Karpas-422 (cell line): Measurements from ENCODE around the gene TFRC. TPM values are rescaled to one million over a fixed set of nuclear protein-coding genes. Genes with fewer than 3 reads are reported as not detected.
"Not testable (repeated sequence)": the region's sequence is repeated elsewhere in the genome, so short reads cannot be mapped to it uniquely, and the experiment has no call there.

ENCODE experiments used
- DNase-seq: peaks from one replicate; pipeline ENCODE4 v3.0.0-alpha.2; 2015
- H2AFZ ChIP-seq: fragments of 200-600 bp; sonication (generic); 2 replicates; pipeline ENCODE4 v1.6.1; 2014; ENCODE audit warnings: antibody characterized with exemption, low read length, mixed read lengths
- H3K27ac ChIP-seq: fragments of 200-600 bp; sonication (generic); 2 replicates; pipeline ENCODE4 v1.5.1; 2014; ENCODE audit warnings: mild to moderate bottlenecking, low read length, moderate library complexity
- H3K27me3 ChIP-seq: fragments of 200-600 bp; sonication (generic); 2 replicates; pipeline ENCODE4 v1.6.1; 2014; ENCODE audit warnings: low read length, mixed read lengths
- H3K36me3 ChIP-seq: fragments of 200-600 bp; sonication (generic); 2 replicates; pipeline ENCODE4 v1.6.1; 2014; ENCODE audit warnings: low read length, mixed read lengths; ENCODE audit not compliant: insufficient read depth
- H3K4me1 ChIP-seq: fragments of 200-600 bp; sonication (generic); 2 replicates; pipeline ENCODE4 v1.6.1; 2014; ENCODE audit warnings: mild to moderate bottlenecking, low read length, mixed read lengths
- H3K4me2 ChIP-seq: fragments of 200-600 bp; sonication (generic); 2 replicates; pipeline ENCODE4 v1.6.1; 2014; ENCODE audit warnings: low read length, low read depth, mild to moderate bottlenecking; ENCODE audit not compliant: poor library complexity, severe bottlenecking
- H3K4me3 ChIP-seq: fragments of 200-600 bp; sonication (generic); 2 replicates; pipeline ENCODE4 v1.5.1; 2014; ENCODE audit warnings: mild to moderate bottlenecking, antibody characterized with exemption, low read length, mixed read lengths
- H3K79me2 ChIP-seq: fragments of 200-600 bp; sonication (generic); 2 replicates; pipeline ENCODE4 v1.6.1; 2014; ENCODE audit warnings: mild to moderate bottlenecking, low read length, mixed read lengths
- H3K9ac ChIP-seq: fragments of 200-600 bp; sonication (generic); 2 replicates; pipeline ENCODE4 v1.6.0; 2014; ENCODE audit warnings: low read length
- H3K9me2 ChIP-seq: fragments of 200-600 bp; sonication (generic), shearing (Covaris generic); replicated peaks from 2 replicates; pipeline ENCODE4 v1.6.0; 2014; ENCODE audit warnings: mild to moderate bottlenecking, low read length, moderate library complexity; ENCODE audit not compliant: insufficient read depth
- H3K9me3 ChIP-seq: fragments of 300-700, 200-600 bp; sonication (generic); 2 replicates; pipeline ENCODE4 v1.6.1; 2014; ENCODE audit warnings: low read length, mixed read lengths
- H4K20me1 ChIP-seq: fragments of 200-600 bp; sonication (generic); 2 replicates; pipeline ENCODE4 v1.6.1; 2014; ENCODE audit warnings: mild to moderate bottlenecking, antibody characterized with exemption, low read length, low read depth; ENCODE audit not compliant: insufficient read depth
- total RNA-seq: library from RNA; depleted of rRNA; stranded (reverse); fragments of >200 nt; shearing (Covaris generic); gene quantifications from 2 replicates; pipeline ENCODE4 v1.2.3, GENCODE V29; 2014; ENCODE audit warnings: low replicate concordance

The TFRC gene
- total RNA-seq, 1 experiment from 2014 or later, result 105 TPM

DNA sequence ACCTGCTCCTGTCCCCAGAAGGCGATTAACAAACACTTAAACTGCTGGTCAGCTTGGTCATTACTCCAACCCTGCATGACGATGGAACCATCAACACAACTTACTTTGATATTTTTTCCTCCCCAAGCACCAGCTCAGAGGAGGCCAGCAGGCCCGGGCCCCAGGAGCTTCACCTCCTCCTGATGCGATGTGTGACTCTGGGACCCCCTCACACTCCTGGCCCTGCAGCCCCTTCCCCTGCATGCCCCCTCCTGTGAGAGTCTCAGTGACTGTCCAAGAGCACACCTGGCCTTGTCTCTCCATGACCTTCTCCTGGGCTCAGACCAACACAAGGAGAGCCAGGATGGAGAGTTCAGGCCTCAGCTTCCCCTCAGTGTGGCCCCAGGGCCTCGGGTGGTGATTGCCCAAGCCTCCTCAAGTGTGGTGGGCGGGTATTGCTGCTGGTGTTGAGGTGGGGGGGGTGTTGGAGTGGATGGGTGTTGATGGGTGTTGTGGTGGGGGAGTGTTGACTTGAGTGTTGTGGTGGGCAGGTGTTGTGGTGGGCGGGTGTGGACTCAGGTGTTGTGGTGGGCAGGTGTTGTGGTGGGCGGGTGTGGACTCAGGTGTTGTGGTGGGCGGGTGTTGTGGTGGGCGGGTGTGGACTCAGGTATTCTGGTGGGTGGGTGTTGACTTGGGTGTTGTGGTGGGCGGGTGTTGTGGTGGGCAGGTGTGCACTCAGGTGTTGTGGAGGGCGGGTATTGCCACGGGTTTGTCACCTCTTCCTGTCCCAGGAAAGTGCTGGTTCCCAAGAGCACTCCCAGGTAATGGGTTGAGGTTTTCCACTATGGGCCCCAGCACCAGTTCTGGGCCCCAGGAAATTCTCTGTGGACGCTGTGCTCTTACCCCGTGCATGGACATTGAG is 68.1 kb downstream of the TFRC start:
- Histone ChIP-seq H3K27me3 (0 out of 2 replicates have a peak, but pooled peaks cover 3% of the 10 kb centered on the region), H3K4me1 (no peaks in the 10 kb centered on the region), H3K4me2 (no peak overlapping the region), H3K9me3 (no peaks in the 10 kb centered on the region), H3K36me3 (no peaks in the 10 kb centered on the region), H2AFZ (no peak overlapping the region), H3K4me3 (no peak overlapping the region), H3K9me2 (no peaks in the 10 kb centered on the region), H3K9ac (no peak overlapping the region), H4K20me1 (no peaks in the 10 kb centered on the region), H3K27ac (no peak overlapping the region), H3K79me2 (no peaks in the 10 kb centered on the region)
- DNase-seq, result no peak

DNA sequence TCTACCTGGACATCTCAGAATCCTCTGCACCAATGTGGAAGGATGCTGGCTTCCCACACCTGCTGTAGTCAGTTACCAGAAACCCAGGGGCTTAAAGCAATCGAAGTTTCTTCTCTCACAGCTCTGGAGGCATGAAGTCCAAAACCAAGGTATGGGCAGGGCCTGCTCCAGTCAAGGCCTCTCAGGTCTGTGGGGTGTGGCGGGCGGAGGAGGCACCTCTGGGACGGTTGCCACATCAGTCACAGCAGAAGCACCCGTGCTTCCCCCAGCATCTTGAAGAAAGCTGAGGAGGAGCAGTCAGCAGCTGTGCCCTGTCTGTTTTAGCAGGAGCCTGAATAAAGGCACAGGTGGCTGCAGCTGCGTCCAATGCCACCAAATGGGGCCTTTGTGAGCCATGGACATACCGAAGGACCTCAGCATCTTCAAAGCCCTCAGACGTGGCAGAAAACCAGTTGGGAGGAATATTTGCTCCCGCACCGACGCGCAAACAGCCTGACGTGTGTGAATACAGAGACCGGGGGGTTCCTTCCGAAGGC is 68.9 kb downstream of the TFRC start:
- no peak overlapping the region for H2AFZ ChIP-seq
- H3K4me1 ChIP-seq, result no peaks in the 10 kb centered on the region
- H3K4me2 ChIP-seq, result no peak overlapping the region
- no peaks in the 10 kb centered on the region for H4K20me1 ChIP-seq
- H3K36me3 ChIP-seq, result no peaks in the 10 kb centered on the region
- H3K9me2 ChIP-seq, result no peaks in the 10 kb centered on the region
- H3K27me3 ChIP-seq, result 0 out of 2 replicates have a peak, but pooled peaks cover 6% of the 10 kb centered on the region
- no peak overlapping the region for H3K9ac ChIP-seq
- H3K27ac ChIP-seq, result no peak overlapping the region
- no peak overlapping the region for H3K4me3 ChIP-seq
- no peak for DNase-seq
- H3K9me3 ChIP-seq, result no peaks in the 10 kb centered on the region
- H3K79me2 ChIP-seq, result no peaks in the 10 kb centered on the region

DNA sequence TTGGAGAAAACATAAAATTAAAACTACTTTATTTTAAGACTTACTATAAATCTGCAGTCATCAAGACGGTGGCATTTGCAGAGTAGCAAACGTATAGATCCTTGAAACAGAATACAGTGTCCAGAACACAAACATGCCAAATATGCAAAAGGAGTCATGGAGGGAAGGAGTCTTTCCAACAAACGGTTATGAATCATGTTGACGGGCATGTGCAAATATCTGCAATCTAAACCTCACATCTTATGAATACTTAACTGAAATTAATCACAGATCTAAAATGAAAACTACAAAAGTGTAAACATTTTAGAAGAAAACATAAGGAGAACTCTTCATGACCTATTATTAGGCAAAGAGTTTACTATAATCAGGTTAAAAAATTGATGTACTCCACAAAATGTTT is 69.4 kb downstream of the TFRC start:
- Histone ChIP-seq H3K4me1 (no peaks in the 10 kb centered on the region), H3K27ac (no peak overlapping the region), H3K36me3 (no peaks in the 10 kb centered on the region), H3K9me3 (no peaks in the 10 kb centered on the region), H2AFZ (no peak overlapping the region), H3K9me2 (no peaks in the 10 kb centered on the region), H3K27me3 (0 out of 2 replicates have a peak, but pooled peaks cover 6% of the 10 kb centered on the region), H4K20me1 (no peaks in the 10 kb centered on the region), H3K4me3 (no peak overlapping the region), H3K9ac (no peak overlapping the region), H3K79me2 (no peaks in the 10 kb centered on the region), H3K4me2 (no peak overlapping the region)
- DNase-seq, result no peak

DNA sequence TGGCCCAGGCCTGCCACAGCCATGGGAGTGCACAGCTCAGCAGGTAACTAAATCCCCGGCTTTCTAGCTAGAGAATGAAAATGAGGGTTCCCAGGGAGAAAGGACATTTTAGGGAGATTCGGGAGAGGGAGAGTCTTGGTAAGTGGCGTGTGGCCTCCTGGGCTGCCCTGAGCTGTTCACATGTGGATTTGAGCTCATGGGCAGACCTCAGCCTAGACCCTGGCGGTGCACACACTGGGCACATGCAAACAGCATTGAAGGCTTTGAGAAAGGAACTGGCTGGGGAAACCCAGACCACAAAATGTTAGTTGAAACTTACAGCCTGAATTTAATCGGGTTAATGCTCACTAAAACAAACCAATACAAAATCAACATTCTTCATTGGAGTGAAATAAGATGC is 72.4 kb downstream of the TFRC start:
- H2AFZ ChIP-seq, result no peak overlapping the region
- H3K27me3 ChIP-seq, result 0 out of 2 replicates have a peak, but pooled peaks cover 6% of the 10 kb centered on the region
- H4K20me1 ChIP-seq, result no peaks in the 10 kb centered on the region
- H3K4me3 ChIP-seq, result no peak overlapping the region
- H3K27ac ChIP-seq, result no peak overlapping the region
- H3K9me2 ChIP-seq, result no peaks in the 10 kb centered on the region
- no peaks in the 10 kb centered on the region for H3K4me1 ChIP-seq
- no peaks in the 10 kb centered on the region for H3K36me3 ChIP-seq
- H3K4me2 ChIP-seq, result no peak overlapping the region
- H3K9me3 ChIP-seq, result no peaks in the 10 kb centered on the region
- H3K9ac ChIP-seq, result no peak overlapping the region
- H3K79me2 ChIP-seq, result no peaks in the 10 kb centered on the region
- DNase-seq, result no peak

DNA sequence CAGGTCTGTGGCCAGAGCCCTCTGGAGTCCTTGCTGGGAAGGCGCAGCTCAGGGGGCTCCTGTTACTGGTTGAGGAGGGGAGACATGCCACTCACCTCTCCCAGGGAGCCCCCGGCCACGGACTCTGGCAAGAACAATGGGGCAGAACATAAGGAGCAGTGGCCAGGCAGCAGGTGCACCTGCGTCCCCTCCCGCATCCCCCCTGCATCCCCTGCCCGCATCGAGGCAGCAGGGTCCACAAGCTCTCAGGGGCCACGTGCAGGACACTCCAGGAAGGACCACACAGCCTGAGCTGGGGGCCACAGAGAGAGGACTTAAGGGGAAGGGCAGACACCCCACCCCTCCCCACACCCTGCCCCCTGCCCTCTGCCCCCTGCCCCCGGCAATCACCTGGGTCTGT is 73.0 kb downstream of the TFRC start:
- Histone ChIP-seq H3K9me2 (no peaks in the 10 kb centered on the region), H2AFZ (no peak overlapping the region), H3K27me3 (0 out of 2 replicates have a peak, but pooled peaks cover 6% of the 10 kb centered on the region), H3K4me2 (no peak overlapping the region), H3K4me1 (no peaks in the 10 kb centered on the region), H4K20me1 (no peaks in the 10 kb centered on the region), H3K9me3 (no peaks in the 10 kb centered on the region), H3K4me3 (no peak overlapping the region), H3K9ac (no peak overlapping the region), H3K27ac (no peak overlapping the region), H3K36me3 (no peaks in the 10 kb centered on the region), H3K79me2 (no peaks in the 10 kb centered on the region)
- DNase-seq, result no peak

DNA sequence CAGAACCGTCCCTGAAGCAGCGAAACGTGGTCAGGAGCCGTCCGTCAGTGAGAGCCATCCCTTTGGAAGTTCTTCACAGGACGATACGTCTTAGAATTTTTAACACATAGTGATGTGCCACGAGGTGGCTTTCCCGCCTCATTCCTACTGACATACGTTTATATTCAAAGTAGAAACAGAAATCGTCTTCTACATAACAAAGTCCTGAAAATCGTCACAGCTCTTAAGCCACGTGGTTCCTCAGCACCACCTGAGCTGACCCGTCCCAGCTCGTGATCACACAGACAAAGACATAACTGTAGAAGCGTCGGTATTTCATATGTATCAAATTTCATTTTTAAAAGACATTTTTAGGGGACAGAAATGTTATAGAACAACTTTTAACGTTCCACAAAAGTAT is 73.5 kb downstream of the TFRC start:
- no peak for DNase-seq
- H3K4me2 ChIP-seq, result no peak overlapping the region

DNA sequence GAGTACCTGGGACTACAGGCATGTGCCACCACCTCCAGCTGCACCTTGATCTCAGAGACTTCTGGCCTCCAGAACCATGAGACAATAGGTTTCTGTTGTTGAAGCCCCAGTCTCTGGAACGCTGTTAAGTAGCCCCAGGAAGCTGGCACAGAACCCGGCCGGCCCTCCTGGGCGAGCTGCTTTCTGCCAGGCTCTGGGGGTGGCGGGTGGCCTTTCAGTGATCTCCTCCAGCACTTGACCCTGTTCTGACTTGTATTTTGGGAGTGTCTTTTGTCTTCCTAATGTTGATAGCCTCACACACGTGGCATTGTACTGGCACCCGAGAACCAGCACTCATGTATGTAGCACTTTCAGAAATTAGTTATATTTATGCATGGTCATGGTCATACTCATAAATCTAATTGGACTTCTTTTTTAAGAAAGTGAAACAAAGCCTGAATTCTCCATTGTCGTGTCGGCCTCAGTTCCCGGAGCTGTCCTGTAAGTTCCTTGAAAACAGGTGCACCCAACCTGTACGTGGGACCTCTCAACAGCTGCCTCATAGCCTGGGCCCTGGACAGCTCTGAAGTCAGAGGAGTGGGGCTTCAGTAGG is 74.0 kb downstream of the TFRC start:
- H2AFZ ChIP-seq, result no peak overlapping the region
- no peaks in the 10 kb centered on the region for H4K20me1 ChIP-seq
- no peak overlapping the region for H3K4me2 ChIP-seq
- H3K36me3 ChIP-seq, result no peaks in the 10 kb centered on the region
- H3K4me3 ChIP-seq, result no peak overlapping the region
- no peak overlapping the region for H3K27ac ChIP-seq
- H3K9me3 ChIP-seq, result no peaks in the 10 kb centered on the region
- no peaks in the 10 kb centered on the region for H3K4me1 ChIP-seq
- no peaks in the 10 kb centered on the region for H3K9me2 ChIP-seq
- no peak overlapping the region for H3K9ac ChIP-seq
- 0 out of 2 replicates have a peak, but pooled peaks cover 6% of the 10 kb centered on the region for H3K27me3 ChIP-seq
- no peaks in the 10 kb centered on the region for H3K79me2 ChIP-seq
- DNase-seq, result no peak

More for the DNA sequence above, 73.5 kb downstream of the TFRC start:
- Histone ChIP-seq H3K79me2 (no peaks in the 10 kb centered on the region), H3K4me3 (no peak overlapping the region), H3K4me1 (no peaks in the 10 kb centered on the region), H2AFZ (no peak overlapping the region), H3K27ac (no peak overlapping the region), H3K27me3 (0 out of 2 replicates have a peak, but pooled peaks cover 6% of the 10 kb centered on the region), H3K36me3 (no peaks in the 10 kb centered on the region), H3K9me3 (no peaks in the 10 kb centered on the region), H3K9ac (no peak overlapping the region), H3K9me2 (no peaks in the 10 kb centered on the region), H4K20me1 (no peaks in the 10 kb centered on the region)

DNA sequence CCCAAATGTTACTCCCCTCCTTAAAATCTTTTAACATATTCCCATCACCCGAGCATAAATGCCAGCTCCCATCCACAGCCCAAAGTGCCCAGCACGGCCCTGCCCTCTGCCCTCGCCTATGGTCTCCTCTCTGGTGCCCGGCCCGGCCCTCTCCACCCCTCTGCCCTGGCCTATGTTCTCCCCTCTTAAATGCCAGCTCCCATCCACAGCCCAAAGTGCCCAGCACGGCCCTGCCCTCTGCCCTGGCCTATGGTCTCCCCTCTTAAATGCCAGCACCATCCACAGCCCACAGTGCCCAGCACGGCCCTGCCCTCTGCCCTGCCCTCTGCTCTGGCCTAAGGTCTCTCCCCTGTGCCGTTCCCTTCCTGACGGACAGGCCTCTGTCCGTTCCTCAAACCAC is 76.6 kb downstream of the TFRC start:
- not testable (repeated sequence) for H3K4me2 ChIP-seq, H3K9me2 ChIP-seq, H4K20me1 ChIP-seq, H3K9ac ChIP-seq, H3K9me3 ChIP-seq, H3K27me3 ChIP-seq, H3K27ac ChIP-seq, DNase-seq, H3K36me3 ChIP-seq, H3K79me2 ChIP-seq, H2AFZ ChIP-seq, H3K4me1 ChIP-seq, H3K4me3 ChIP-seq
